GM12801 (cell line): ENCODE data around the gene TP53INP2.

Source experiments
- CTCF ChIP-seq: IDR thresholded peaks from one replicate; pipeline ENCODE4 v1.5.1; 2011; ENCODE audit warnings: control low read depth; ENCODE audit not compliant: insufficient read length; ENCODE audit errors: extremely low read depth

TP53INP2 gene, protein sequence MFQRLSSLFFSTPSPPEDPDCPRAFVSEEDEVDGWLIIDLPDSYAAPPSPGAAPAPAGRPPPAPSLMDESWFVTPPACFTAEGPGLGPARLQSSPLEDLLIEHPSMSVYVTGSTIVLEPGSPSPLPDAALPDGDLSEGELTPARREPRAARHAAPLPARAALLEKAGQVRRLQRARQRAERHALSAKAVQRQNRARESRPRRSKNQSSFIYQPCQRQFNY

DNA sequence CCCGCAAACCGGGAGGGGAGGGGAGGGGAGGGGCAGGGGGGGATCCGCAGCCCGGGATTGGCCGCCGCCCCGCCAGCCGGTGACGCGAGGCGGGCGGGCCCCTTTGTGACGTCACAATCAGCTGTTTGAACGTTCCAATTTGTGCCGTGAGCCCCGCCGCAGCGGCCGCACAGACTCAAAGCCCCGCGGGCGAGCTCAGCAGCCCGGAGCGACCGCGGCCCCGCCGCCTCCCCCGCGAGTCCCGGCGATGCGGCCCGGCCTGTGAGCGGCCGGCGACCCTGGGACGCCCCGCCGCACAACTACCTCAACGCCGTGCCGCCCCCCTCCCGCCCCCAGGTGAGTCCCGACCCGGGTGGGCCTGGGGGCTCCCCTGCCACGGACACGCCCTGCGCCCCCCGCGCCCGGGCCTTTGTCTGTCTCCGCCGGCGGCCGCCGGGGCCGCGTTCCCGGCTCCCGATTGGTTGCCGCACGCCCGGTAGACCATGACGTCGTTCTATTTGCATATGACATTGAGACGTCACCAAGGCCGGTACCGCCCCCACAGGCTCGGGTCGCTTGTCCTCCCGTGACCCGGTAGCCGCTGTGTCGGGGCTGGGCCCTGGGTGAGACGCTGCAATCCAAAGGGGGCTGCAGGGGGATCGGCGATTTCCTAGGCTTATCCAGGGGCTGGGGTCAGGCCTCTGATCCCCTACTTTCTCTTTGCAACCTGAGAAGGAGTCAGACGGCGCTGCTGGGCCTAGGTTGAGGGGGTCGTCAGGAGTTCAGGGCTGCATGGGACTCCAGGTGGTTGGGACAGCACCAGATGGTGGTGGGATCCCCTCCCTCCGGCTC, at the start of gene TP53INP2:
Gene TP53INP2, plus strand, starts transcription at position 168 of the 831 bp plus-strand sequence. CDS start 4,396 bp downstream, outside the sequence.
- no peak for TF ChIP-seq CTCF

- no peak for TF ChIP-seq CTCF
Observed at GRCh38 chr20:34663213-34663943, 40.8 kb upstream of the TP53INP2 start.

- TF ChIP-seq CTCF, result no peak
Observed at GRCh38 chr20:34669094-34669493, 35.0 kb upstream of the TP53INP2 start.

GRCh38 chr20:34673412-34673811, 30.7 kb upstream of the TP53INP2 start:
- TF ChIP-seq CTCF, result no peak

DNA sequence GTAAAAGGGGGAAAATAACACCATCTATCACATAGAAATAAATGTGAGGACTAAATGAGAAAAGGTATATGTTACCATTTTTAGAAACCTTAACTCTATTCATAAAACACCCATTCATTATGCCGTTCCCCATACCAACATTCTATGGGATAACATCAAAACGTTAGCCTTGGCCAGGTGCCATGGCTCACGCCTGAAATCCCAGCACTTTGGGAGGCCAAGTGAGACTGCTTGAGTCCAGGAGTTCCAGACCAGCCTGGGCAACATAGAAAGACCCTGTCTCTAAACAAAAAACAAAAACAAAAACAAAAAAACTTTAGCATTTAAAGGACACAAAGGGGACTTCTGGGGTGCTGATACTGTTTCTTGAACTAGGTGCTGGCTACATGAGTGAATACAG, 28.6 kb upstream of the TP53INP2 start:
- no peak for TF ChIP-seq CTCF

GRCh38 chr20:34675993-34676641, 28.0 kb upstream of the TP53INP2 start:
- TF ChIP-seq CTCF, result no peak
